Endothelial cell of umbilical vein (primary cell): Measurements from ENCODE around the gene NAE1. TPM values are rescaled to one million over a fixed set of nuclear protein-coding genes. Genes with fewer than 3 reads are reported as not detected.

Source experiments
- BruUV-seq: library from RNA; stranded (reverse); fragments of 400-500 nt; replicated peaks from 2 replicates; lab custom pipeline; 2021; lab: Mats Ljungman, UMichigan
- CTCF ChIA-PET: fragments of 300-600, 350-600 bp; sonication (Branson Sonifier 250); formaldehyde crosslinking; loops from one replicate; lab custom pipeline; 2021; ENCODE audit warnings: antibody characterized with exemption, inconsistent platforms; lab: Charles Lee
- POLR2A ChIA-PET: fragments of 300-600, 350-600 bp; sonication (Branson Sonifier 250); formaldehyde crosslinking; loops from one replicate; lab custom pipeline; 2021; ENCODE audit warnings: antibody characterized with exemption, inconsistent platforms; lab: Charles Lee
- DNase-seq: peaks from one replicate; pipeline ENCODE4 v3.0.0-alpha.2; 2011; ENCODE audit warnings: low read depth, low spot score
- FAIRE-seq: peaks from 2 replicates; lab custom pipeline; 2011; peaks lifted over from hg19 to GRCh38; lab: Jason Lieb, UNC
- H2AFZ ChIP-seq: 2 replicates; pipeline ENCODE4 v1.6.0; 2012; ENCODE audit warnings: low read depth, low read length, control low read depth, inconsistent platforms
- H3K27ac ChIP-seq: 2 replicates; pipeline ENCODE4 v1.5.1; 2011; ENCODE audit warnings: low read depth, mild to moderate bottlenecking, control low read depth, low read length, moderate library complexity; ENCODE audit not compliant: insufficient read depth
- H3K27me3 ChIP-seq, 2 experiments: 2 replicates each; pipeline versions ENCODE4 v1.6.0 to v1.6.1; 2011; ENCODE audit warnings: low read length in 2 of 2, mixed read lengths in 1 of 2; ENCODE audit not compliant: control insufficient read depth in 2 of 2, insufficient read depth in 2 of 2
- H3K36me3 ChIP-seq, 2 experiments: 2 replicates in 1 of 2; 3 replicates in 1 of 2; pipeline ENCODE4 v1.5.1; 2011; ENCODE audit warnings: low read length in 2 of 2, mild to moderate bottlenecking in 1 of 2, moderate library complexity in 1 of 2; ENCODE audit not compliant: control insufficient read depth in 2 of 2, insufficient read depth in 2 of 2; ENCODE audit errors: extremely low read depth in 1 of 2
- H3K4me1 ChIP-seq: 3 replicates; pipeline ENCODE4 v1.5.1; 2011; ENCODE audit warnings: mild to moderate bottlenecking, low read length; ENCODE audit not compliant: control insufficient read depth, insufficient read depth; ENCODE audit errors: extremely low read depth
- H3K4me2 ChIP-seq: 2 replicates; pipeline ENCODE4 v1.6.1; 2011; ENCODE audit warnings: low read length, control low read depth, mixed read lengths; ENCODE audit not compliant: insufficient read depth
- H3K4me3 ChIP-seq, 3 experiments: fragments of 200-600 bp in 1 of 3; sonication (generic), shearing (Covaris generic) in 1 of 3; replicated peaks in 1 of 3; 2 replicates each; pipeline ENCODE4 v1.5.1; 2011 to 2016; ENCODE audit warnings: control low read depth in 3 of 3, low read length in 3 of 3, mild to moderate bottlenecking in 2 of 3, inconsistent platforms in 1 of 3, low read depth in 1 of 3, moderate library complexity in 1 of 3; ENCODE audit not compliant: insufficient read depth in 1 of 3
- H3K79me2 ChIP-seq: 2 replicates; pipeline ENCODE4 v1.6.0; 2012; ENCODE audit warnings: low read length, inconsistent platforms; ENCODE audit not compliant: control insufficient read depth, insufficient read depth
- H3K9ac ChIP-seq: replicated peaks from 2 replicates; pipeline ENCODE3; 2011; ENCODE audit warnings: low read length, control low read depth; ENCODE audit not compliant: insufficient read depth; ENCODE audit errors: extremely low read depth
- H3K9me1 ChIP-seq: replicated peaks from 3 replicates; pipeline ENCODE4 v1.6.0; 2011; ENCODE audit warnings: mild to moderate bottlenecking, low read length; ENCODE audit not compliant: control insufficient read depth, insufficient read depth; ENCODE audit errors: extremely low read depth
- H3K9me3 ChIP-seq: replicated peaks from 2 replicates; pipeline ENCODE4 v1.5.1; 2012; ENCODE audit warnings: low read length, inconsistent platforms; ENCODE audit not compliant: control insufficient read depth, insufficient read depth
- H4K20me1 ChIP-seq: replicated peaks from 2 replicates; pipeline ENCODE3; 2011; ENCODE audit warnings: mild to moderate bottlenecking, low read length; ENCODE audit not compliant: control insufficient read depth, insufficient read depth; ENCODE audit errors: extremely low read depth
- EZH2 ChIP-seq: IDR thresholded peaks from 2 replicates; pipeline ENCODE4 v1.6.1; 2012; ENCODE audit warnings: borderline replicate concordance, low read depth, mild to moderate bottlenecking, moderate library complexity, low read length, inconsistent platforms; ENCODE audit not compliant: severe bottlenecking
- FOS ChIP-seq: IDR thresholded peaks from 2 replicates; pipeline ENCODE4 v1.6.1; 2011; ENCODE audit warnings: mild to moderate bottlenecking, low read length, moderate library complexity, borderline replicate concordance; ENCODE audit not compliant: insufficient read depth
- GATA2 ChIP-seq: IDR thresholded peaks from 2 replicates; pipeline ENCODE4 v1.7.0; 2011; ENCODE audit warnings: low read depth, mild to moderate bottlenecking, moderate library complexity, mixed read lengths, low read length; ENCODE audit not compliant: insufficient read length, insufficient read depth
- POLR2A ChIP-seq: IDR thresholded peaks from 2 replicates; pipeline ENCODE4 v1.6.1; 2012; ENCODE audit warnings: low read depth, mild to moderate bottlenecking, control low read depth, low read length
- POLR2AphosphoS5 ChIP-seq: IDR thresholded peaks from 2 replicates; pipeline ENCODE4 v1.6.1; 2012; ENCODE audit warnings: low read depth, mild to moderate bottlenecking, control low read depth, low read length, moderate library complexity; ENCODE audit not compliant: insufficient read depth
- dilution Hi-C: fragments of 300-500 bp; cut with MboI; formaldehyde crosslinking; loops from one replicate; pipeline ENCODE4 v1.15.0; 2019; ENCODE audit warnings: low sequenced_read_pairs; ENCODE audit not compliant: extremely low pct_ligation_motif_present
- intact Hi-C: fragments of 100-400 bp; cut with micrococcal nuclease; formaldehyde crosslinking; loops from one replicate; pipeline ENCODE4 v1.10.0; 2022
- polyA plus RNA-seq, 4 experiments: library from polyadenylated mRNA; depleted of rRNA in 3 of 4; stranded (reverse) in 3 of 4; unstranded in 1 of 4; fragments of >200 nt; gene quantifications; 2 replicates each; pipeline versions ENCODE4 v1.2.1 to v1.2.3, GENCODE V29; 2011 to 2012; ENCODE audit warnings: missing spikeins in 1 of 4
- total RNA-seq: library from RNA; stranded (reverse); gene quantifications from 2 replicates; pipeline ENCODE4 v1.2.3, GENCODE V29; 2021

The NAE1 gene
- total and polyA plus RNA-seq, 2 donors (not counting 3 experiments of a cell fraction or from before 2014, with no cell fraction given): 23.6 to 64.3 TPM

DNA sequence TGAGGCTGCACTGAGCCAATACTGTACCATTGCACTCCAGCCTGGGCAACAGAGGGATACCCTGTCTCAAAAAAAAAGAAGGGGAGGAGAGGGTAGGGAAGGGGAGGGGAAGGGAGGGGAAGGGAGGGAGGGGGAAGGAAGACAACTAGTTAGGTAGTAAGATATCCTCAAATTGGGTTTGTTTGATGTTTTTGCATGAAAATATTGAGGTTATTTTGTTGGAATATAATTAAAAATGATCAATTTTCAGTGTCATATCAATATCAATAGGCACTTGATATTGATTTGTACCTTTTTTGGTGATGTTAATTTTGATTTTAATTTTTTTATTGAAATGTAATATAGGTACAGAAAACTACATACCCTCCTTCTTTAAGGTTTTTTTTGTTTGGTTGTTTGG, 32.9 kb upstream of the NAE1 start:
- no peak for DNase-seq
- intact Hi-C loops: no loop called here
- no peaks in the 10 kb centered on the region for H4K20me1 ChIP-seq
- H3K9ac ChIP-seq: no peak overlapping the region
- POLR2A ChIA-PET: no interaction called here
- H3K4me3 ChIP-seq: no peak overlapping the region
- no peaks in the 10 kb centered on the region for H3K9me1 ChIP-seq
- H3K36me3 ChIP-seq: no peaks in the 10 kb centered on the region
- dilution Hi-C loops: no loop called here
- no TSS peak for BruUV-seq
- CTCF ChIA-PET: no interaction called here
- H3K27ac ChIP-seq: no peak overlapping the region
- no peaks in the 10 kb centered on the region for H3K27me3 ChIP-seq
- H3K79me2 ChIP-seq: no peaks in the 10 kb centered on the region
- H3K4me2 ChIP-seq: no peak overlapping the region
- no peak overlapping the region for H2AFZ ChIP-seq
- H3K9me3 ChIP-seq: no peaks in the 10 kb centered on the region
- TF ChIP-seq POLR2A (no peak), FOS (no peak), GATA2 (no peak), POLR2AphosphoS5 (no peak), EZH2 (no peak)
- no peaks in the 10 kb centered on the region for H3K4me1 ChIP-seq
- FAIRE-seq: no peak

- no peak overlapping the region for H3K27ac ChIP-seq
- no peaks in the 10 kb centered on the region for H3K27me3 ChIP-seq
- H3K9me3 ChIP-seq: no peaks in the 10 kb centered on the region
- DNase-seq (no peak), FAIRE-seq (no peak)
- H3K4me3 ChIP-seq: no peak overlapping the region
- no peak for TF ChIP-seq GATA2
- no TSS peak for BruUV-seq
- ChIA-PET CTCF (interaction anchor here (1.2 to 3.0 kb wide), 5 partner anchors 11 to 253 kb away, joined by 4 to 12 read pairs (median 5); partner anchors contain the start of gene NAE1), POLR2A (no interaction called here)
- dilution Hi-C loops: no loop called here
- no peaks in the 10 kb centered on the region for H3K36me3 ChIP-seq
- H4K20me1 ChIP-seq: no peaks in the 10 kb centered on the region
- H3K4me2 ChIP-seq: no peak overlapping the region
- no peaks in the 10 kb centered on the region for H3K9me1 ChIP-seq
- intact Hi-C loops: no loop called here
- no peak overlapping the region for H2AFZ ChIP-seq
- H3K9ac ChIP-seq: no peak overlapping the region
- no peaks in the 10 kb centered on the region for H3K4me1 ChIP-seq
- H3K79me2 ChIP-seq: no peaks in the 10 kb centered on the region
Measured at GRCh38 chr16:66862023-66862520, 31.3 kb upstream of the NAE1 start.
